Measurements from ENCODE around the gene NRCAM.

Gene NRCAM

DNA sequence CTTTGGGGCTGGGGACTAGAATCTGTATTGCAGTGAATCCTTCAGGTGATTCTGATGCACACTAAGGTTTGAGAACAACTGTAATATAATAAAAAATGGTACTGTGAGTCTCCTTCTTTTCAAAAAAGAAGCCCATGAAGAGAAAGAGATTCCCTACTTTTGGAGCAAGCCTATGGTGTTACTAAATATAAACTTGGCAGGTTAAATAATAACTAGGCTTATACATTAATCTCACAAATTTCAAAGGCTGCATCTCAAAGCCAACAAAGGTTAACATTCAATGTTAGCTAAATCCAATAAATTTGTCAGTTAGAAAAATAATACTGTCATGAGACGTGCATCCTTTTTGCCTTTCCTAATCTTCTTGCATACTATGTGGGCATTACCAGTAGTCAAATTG lies 166.4 kb downstream of the NRCAM start:
- H3K4me1 ChIP-seq (ENCODE audit: control insufficient read depth, insufficient read depth, low read length) = peaks cover 5% of the 10 kb centered on the region; the same call in 1 of the 2 replicates
- H3K4me3 ChIP-seq (ENCODE audit: low read depth, low read length) = no peak overlapping the region
- H3K9ac ChIP-seq (ENCODE audit: low read length) = no peak overlapping the region
- H3K9me3 ChIP-seq (ENCODE audit: control insufficient read depth, insufficient read depth, low read depth, low read length) = no peaks in the 10 kb centered on the region
- no peaks in the 10 kb centered on the region for H3K27me3 ChIP-seq (ENCODE audit: control insufficient read depth, insufficient read depth, low read length)
- no peak overlapping the region for H3K27ac ChIP-seq (ENCODE audit: low read depth, low read length)
- H3K36me3 ChIP-seq (ENCODE audit: control insufficient read depth, insufficient read depth, low read length) = no peaks in the 10 kb centered on the region

DNA sequence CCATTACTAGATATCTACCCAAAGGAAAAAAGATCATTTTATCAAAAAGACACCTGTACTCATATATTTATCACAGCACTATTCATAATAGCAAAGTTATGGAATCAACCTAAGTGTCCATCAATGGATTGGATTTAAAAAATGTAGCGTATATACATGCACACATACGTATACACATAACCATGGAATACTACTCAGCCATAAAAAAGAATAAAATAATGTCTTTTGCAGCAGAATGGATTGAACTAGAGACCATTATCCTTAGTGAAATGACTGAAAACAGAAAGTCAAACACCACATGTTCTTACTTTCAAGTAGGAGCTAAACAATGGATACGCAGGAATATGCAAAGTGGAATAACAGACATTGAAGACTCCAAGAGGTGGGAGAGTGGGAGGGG lies 168.4 kb downstream of the NRCAM start:
- Histone ChIP-seq H3K4me1 (ENCODE audit: control insufficient read depth, insufficient read depth, low read length) (peaks cover 8% of the 10 kb centered on the region; the same call in 1 of the 2 replicates), H3K9ac (ENCODE audit: low read length) (no peak overlapping the region), H3K36me3 (ENCODE audit: control insufficient read depth, insufficient read depth, low read length) (no peaks in the 10 kb centered on the region), H3K9me3 (ENCODE audit: control insufficient read depth, insufficient read depth, low read depth, low read length) (no peaks in the 10 kb centered on the region), H3K4me3 (ENCODE audit: low read depth, low read length) (no peak overlapping the region), H3K27me3 (ENCODE audit: control insufficient read depth, insufficient read depth, low read length) (no peaks in the 10 kb centered on the region), H3K27ac (ENCODE audit: low read depth, low read length) (no peak overlapping the region)

GRCh38 chr7:108286290-108286904 lies 169.8 kb downstream of the NRCAM start:
- no peak overlapping the region for H3K4me3 ChIP-seq (ENCODE audit: low read depth, low read length)
- no peaks in the 10 kb centered on the region for H3K9me3 ChIP-seq (ENCODE audit: control insufficient read depth, insufficient read depth, low read depth, low read length)
- H3K36me3 ChIP-seq (ENCODE audit: control insufficient read depth, insufficient read depth, low read length) = no peaks in the 10 kb centered on the region
- no peaks in the 10 kb centered on the region for H3K27me3 ChIP-seq (ENCODE audit: control insufficient read depth, insufficient read depth, low read length)
- peaks cover 8% of the 10 kb centered on the region; the same call in 1 of the 2 replicates for H3K4me1 ChIP-seq (ENCODE audit: control insufficient read depth, insufficient read depth, low read length)
- H3K9ac ChIP-seq (ENCODE audit: low read length) = no peak overlapping the region
- no peak overlapping the region for H3K27ac ChIP-seq (ENCODE audit: low read depth, low read length)

GRCh38 chr7:108285778-108286177 lies 170.5 kb downstream of the NRCAM start:
- Histone ChIP-seq H3K4me1 (ENCODE audit: control insufficient read depth, insufficient read depth, low read length) (peaks cover 8% of the 10 kb centered on the region; the same call in 1 of the 2 replicates), H3K4me3 (ENCODE audit: low read depth, low read length) (no peak overlapping the region), H3K27ac (ENCODE audit: low read depth, low read length) (no peak overlapping the region), H3K36me3 (ENCODE audit: control insufficient read depth, insufficient read depth, low read length) (no peaks in the 10 kb centered on the region), H3K9ac (ENCODE audit: low read length) (no peak overlapping the region), H3K27me3 (ENCODE audit: control insufficient read depth, insufficient read depth, low read length) (no peaks in the 10 kb centered on the region), H3K9me3 (ENCODE audit: control insufficient read depth, insufficient read depth, low read depth, low read length) (no peaks in the 10 kb centered on the region)

GRCh38 chr7:108285003-108285368 lies 171.2 kb downstream of the NRCAM start:
- no peak overlapping the region for H3K4me3 ChIP-seq (ENCODE audit: low read depth, low read length)
- H3K4me1 ChIP-seq (ENCODE audit: control insufficient read depth, insufficient read depth, low read length) = peaks cover 4% of the 10 kb centered on the region; the same call in 1 of the 2 replicates
- H3K36me3 ChIP-seq (ENCODE audit: control insufficient read depth, insufficient read depth, low read length) = no peaks in the 10 kb centered on the region
- no peak overlapping the region for H3K27ac ChIP-seq (ENCODE audit: low read depth, low read length)
- no peaks in the 10 kb centered on the region for H3K9me3 ChIP-seq (ENCODE audit: control insufficient read depth, insufficient read depth, low read depth, low read length)
- H3K9ac ChIP-seq (ENCODE audit: low read length) = no peak overlapping the region
- H3K27me3 ChIP-seq (ENCODE audit: control insufficient read depth, insufficient read depth, low read length) = no peaks in the 10 kb centered on the region

DNA sequence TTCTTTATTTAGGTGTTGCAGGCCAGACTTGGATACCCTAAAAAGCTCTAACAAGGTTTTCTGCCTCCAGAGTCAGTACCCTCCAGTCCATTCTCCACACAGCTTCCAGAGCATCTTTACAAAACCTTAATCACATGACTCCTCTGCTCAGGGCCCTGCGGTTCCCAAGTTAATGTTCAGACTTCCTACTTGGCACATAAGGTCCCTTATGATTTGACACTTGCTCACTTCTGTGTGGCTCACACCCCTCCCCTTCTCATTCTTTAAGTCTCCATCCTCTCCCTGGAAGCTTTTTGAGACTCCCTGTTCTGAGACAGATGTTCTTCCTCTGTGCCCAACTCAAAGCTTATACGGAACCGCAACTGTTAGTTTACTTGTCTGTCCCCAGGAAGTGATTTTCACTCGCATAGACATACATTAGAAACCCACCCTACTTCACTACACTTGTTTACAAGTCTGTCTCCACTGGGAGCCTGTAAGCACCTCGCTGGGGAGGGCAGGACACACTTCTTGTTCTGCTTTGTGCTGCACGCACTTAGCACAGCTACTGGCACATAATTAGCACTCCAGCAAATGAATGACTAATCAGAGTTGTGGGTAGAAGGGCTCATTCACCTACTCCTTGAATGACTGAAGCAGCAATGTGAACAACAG lies 171.8 kb downstream of the NRCAM start:
- Histone ChIP-seq H3K36me3 (ENCODE audit: control insufficient read depth, insufficient read depth, low read length) (no peaks in the 10 kb centered on the region), H3K4me3 (ENCODE audit: low read depth, low read length) (no peak overlapping the region), H3K4me1 (ENCODE audit: control insufficient read depth, insufficient read depth, low read length) (0 out of 2 replicates have a peak, but pooled peaks cover 3% of the 10 kb centered on the region), H3K9ac (ENCODE audit: low read length) (no peak overlapping the region), H3K27me3 (ENCODE audit: control insufficient read depth, insufficient read depth, low read length) (no peaks in the 10 kb centered on the region), H3K27ac (ENCODE audit: low read depth, low read length) (no peak overlapping the region), H3K9me3 (ENCODE audit: control insufficient read depth, insufficient read depth, low read depth, low read length) (no peaks in the 10 kb centered on the region)

DNA sequence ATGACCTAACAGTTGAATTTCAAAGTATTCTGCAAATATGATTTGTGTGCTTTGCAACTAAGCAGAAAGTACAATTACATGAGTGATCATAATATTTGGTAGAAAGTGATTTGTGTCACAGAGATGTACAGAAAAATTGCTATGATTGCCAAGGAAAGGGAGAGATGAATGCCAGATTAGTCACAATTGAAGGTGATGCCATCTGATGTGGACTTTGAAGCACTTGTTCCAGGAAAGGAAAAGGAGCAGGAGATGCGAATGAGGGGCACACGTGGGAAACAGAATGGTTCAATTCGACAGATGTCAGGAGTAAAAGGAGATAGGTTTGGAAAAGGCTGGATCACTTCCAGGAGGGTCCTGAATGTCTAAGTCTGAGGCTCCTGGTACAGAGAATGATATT lies 173.0 kb downstream of the NRCAM start:
- no peaks in the 10 kb centered on the region for H3K27me3 ChIP-seq (ENCODE audit: control insufficient read depth, insufficient read depth, low read length)
- no peak overlapping the region for H3K27ac ChIP-seq (ENCODE audit: low read depth, low read length)
- no peak overlapping the region for H3K4me3 ChIP-seq (ENCODE audit: low read depth, low read length)
- no peak overlapping the region for H3K9ac ChIP-seq (ENCODE audit: low read length)
- no peaks in the 10 kb centered on the region for H3K36me3 ChIP-seq (ENCODE audit: control insufficient read depth, insufficient read depth, low read length)
- no peaks in the 10 kb centered on the region for H3K9me3 ChIP-seq (ENCODE audit: control insufficient read depth, insufficient read depth, low read depth, low read length)
- 0 out of 2 replicates have a peak, but pooled peaks cover 3% of the 10 kb centered on the region for H3K4me1 ChIP-seq (ENCODE audit: control insufficient read depth, insufficient read depth, low read length)

- H3K27ac ChIP-seq (ENCODE audit: low read depth, low read length) = no peak overlapping the region
- H3K27me3 ChIP-seq (ENCODE audit: control insufficient read depth, insufficient read depth, low read length) = no peaks in the 10 kb centered on the region
- 0 out of 2 replicates have a peak, but pooled peaks cover 3% of the 10 kb centered on the region for H3K4me1 ChIP-seq (ENCODE audit: control insufficient read depth, insufficient read depth, low read length)
- H3K9ac ChIP-seq (ENCODE audit: low read length) = no peak overlapping the region
- no peak overlapping the region for H3K4me3 ChIP-seq (ENCODE audit: low read depth, low read length)
- H3K9me3 ChIP-seq (ENCODE audit: control insufficient read depth, insufficient read depth, low read depth, low read length) = no peaks in the 10 kb centered on the region
- H3K36me3 ChIP-seq (ENCODE audit: control insufficient read depth, insufficient read depth, low read length) = no peaks in the 10 kb centered on the region
Observed at GRCh38 chr7:108282427-108282996, 173.7 kb downstream of the NRCAM start.

DNA sequence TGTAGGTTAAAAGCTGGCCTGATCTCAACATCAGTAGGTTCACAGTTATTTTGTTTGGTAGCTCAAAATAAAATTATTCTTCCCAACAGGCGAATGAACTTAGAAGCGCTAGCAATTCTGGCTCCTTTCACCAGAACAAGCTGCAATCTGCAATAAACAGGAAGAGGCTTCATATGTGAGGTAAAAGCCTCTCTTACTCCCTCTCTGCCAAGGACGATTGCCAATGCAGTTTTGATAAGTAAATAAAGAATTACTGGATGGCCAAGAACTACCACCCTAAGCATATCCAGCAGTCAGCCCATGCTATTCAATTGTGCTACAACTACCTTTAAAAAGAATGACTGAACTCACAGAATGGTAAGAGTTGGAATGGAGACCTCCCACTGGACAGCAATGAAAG lies 176.1 kb downstream of the NRCAM start:
- no peak overlapping the region for H3K27ac ChIP-seq (ENCODE audit: low read depth, low read length)
- H3K27me3 ChIP-seq (ENCODE audit: control insufficient read depth, insufficient read depth, low read length) = no peaks in the 10 kb centered on the region
- no peak overlapping the region for H3K9ac ChIP-seq (ENCODE audit: low read length)
- no peaks in the 10 kb centered on the region for H3K9me3 ChIP-seq (ENCODE audit: control insufficient read depth, insufficient read depth, low read depth, low read length)
- no peaks in the 10 kb centered on the region for H3K36me3 ChIP-seq (ENCODE audit: control insufficient read depth, insufficient read depth, low read length)
- H3K4me3 ChIP-seq (ENCODE audit: low read depth, low read length) = no peak overlapping the region
- 0 out of 2 replicates have a peak, but pooled peaks cover 3% of the 10 kb centered on the region for H3K4me1 ChIP-seq (ENCODE audit: control insufficient read depth, insufficient read depth, low read length)

DNA sequence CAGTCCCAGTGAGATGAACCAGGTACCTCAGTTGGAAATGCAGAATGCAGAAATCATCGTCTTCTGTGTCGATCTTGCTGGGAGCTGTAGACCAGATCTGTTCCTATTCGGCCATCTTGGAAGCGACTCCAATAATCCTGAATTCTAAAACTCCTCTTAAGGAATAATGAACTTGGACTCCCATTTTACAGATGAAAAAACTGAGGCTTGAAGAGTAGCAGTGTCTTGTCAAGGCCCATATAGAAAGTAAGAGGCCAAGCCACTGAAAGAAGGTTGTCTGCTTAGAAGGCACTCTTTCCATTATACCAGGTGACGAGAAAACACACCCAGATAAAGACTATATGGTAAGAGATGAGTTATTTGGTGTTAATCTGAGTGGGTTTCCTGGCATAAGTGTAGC lies 177.5 kb downstream of the NRCAM start:
- Histone ChIP-seq H3K9ac (ENCODE audit: low read length) (no peak overlapping the region), H3K4me1 (ENCODE audit: control insufficient read depth, insufficient read depth, low read length) (no peaks in the 10 kb centered on the region), H3K4me3 (ENCODE audit: low read depth, low read length) (no peak overlapping the region), H3K9me3 (ENCODE audit: control insufficient read depth, insufficient read depth, low read depth, low read length) (no peaks in the 10 kb centered on the region), H3K36me3 (ENCODE audit: control insufficient read depth, insufficient read depth, low read length) (no peaks in the 10 kb centered on the region), H3K27ac (ENCODE audit: low read depth, low read length) (no peak overlapping the region), H3K27me3 (ENCODE audit: control insufficient read depth, insufficient read depth, low read length) (no peaks in the 10 kb centered on the region)

DNA sequence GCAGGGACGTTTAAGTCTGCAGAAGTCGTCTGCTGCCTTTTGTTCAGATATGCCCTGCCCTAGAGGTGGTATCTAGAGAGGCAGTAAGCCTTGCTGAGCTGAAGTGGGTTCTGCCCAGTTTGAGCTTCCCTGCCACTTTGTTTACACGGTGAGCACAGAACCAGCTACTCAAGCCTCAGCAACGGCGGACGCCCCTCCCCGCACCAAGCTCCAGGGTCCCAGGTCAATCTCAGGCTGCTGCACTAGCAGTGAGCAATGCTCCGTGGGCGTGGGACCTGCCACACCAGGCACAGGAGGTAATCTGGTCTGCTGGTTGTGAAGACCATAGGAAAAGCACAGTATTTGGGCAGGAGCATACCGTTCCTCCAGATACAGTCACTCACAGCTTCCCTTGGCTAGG lies 178.0 kb downstream of the NRCAM start:
- Histone ChIP-seq H3K4me3 (ENCODE audit: low read depth, low read length) (no peak overlapping the region), H3K27me3 (ENCODE audit: control insufficient read depth, insufficient read depth, low read length) (no peaks in the 10 kb centered on the region), H3K27ac (ENCODE audit: low read depth, low read length) (no peak overlapping the region), H3K4me1 (ENCODE audit: control insufficient read depth, insufficient read depth, low read length) (no peaks in the 10 kb centered on the region), H3K36me3 (ENCODE audit: control insufficient read depth, insufficient read depth, low read length) (no peaks in the 10 kb centered on the region), H3K9ac (ENCODE audit: low read length) (no peak overlapping the region), H3K9me3 (ENCODE audit: control insufficient read depth, insufficient read depth, low read depth, low read length) (no peaks in the 10 kb centered on the region)
